Fibroblast of lung (primary cell): ENCODE results near the gene CRTC1. TPM values are rescaled to one million over a fixed set of nuclear protein-coding genes. Genes with fewer than 3 reads are reported as not detected.
"Not testable (repeated sequence)": the region's sequence is repeated elsewhere in the genome, so short reads cannot be mapped to it uniquely, and the experiment has no call there.

Experiments used
- DNase-seq, 2 donors: peaks; one replicate each; pipeline versions ENCODE4 v3.0.0 to v3.0.0-alpha.2; 2010; ENCODE audit warnings: low read depth in 2 of 2
- H2AFZ ChIP-seq: 2 replicates; pipeline ENCODE4 v1.5.1; 2012; ENCODE audit warnings: low read length, control low read depth, inconsistent platforms
- H3K27ac ChIP-seq: 2 replicates; pipeline ENCODE4 v1.5.1; 2011; ENCODE audit warnings: low read length, control low read depth; ENCODE audit not compliant: insufficient read depth
- H3K27me3 ChIP-seq: 2 replicates; pipeline ENCODE4 v1.5.1; 2011; ENCODE audit warnings: mild to moderate bottlenecking, low read length; ENCODE audit not compliant: control insufficient read depth, insufficient read depth
- H3K36me3 ChIP-seq: 2 replicates; pipeline ENCODE4 v1.5.1; 2011; ENCODE audit warnings: low read length; ENCODE audit not compliant: control insufficient read depth, insufficient read depth
- H3K4me1 ChIP-seq: 2 replicates; pipeline ENCODE4 v1.5.1; 2011; ENCODE audit warnings: low read length; ENCODE audit not compliant: control insufficient read depth, insufficient read depth; ENCODE audit errors: extremely low read depth
- H3K4me2 ChIP-seq: 2 replicates; pipeline ENCODE4 v1.5.1; 2011; ENCODE audit warnings: low read length, control low read depth; ENCODE audit not compliant: insufficient read depth; ENCODE audit errors: extremely low read depth
- H3K4me3 ChIP-seq, 4 experiments: fragments of 200-600 bp in 1 of 4; sonication (generic) in 1 of 4; replicated peaks in 1 of 4; 2 replicates each; pipeline ENCODE4 v1.5.1; 2011 to 2016; ENCODE audit warnings: low read length in 4 of 4, low read depth in 3 of 4, mild to moderate bottlenecking in 3 of 4, control low read depth in 2 of 4, inconsistent platforms in 1 of 4, mixed read lengths in 1 of 4; ENCODE audit not compliant: insufficient read depth in 1 of 4; ENCODE audit errors: control extremely low read depth in 1 of 4
- H3K79me2 ChIP-seq: 2 replicates; pipeline ENCODE4 v1.5.1; 2012; ENCODE audit warnings: mild to moderate bottlenecking, low read length, inconsistent platforms; ENCODE audit not compliant: control insufficient read depth, insufficient read depth
- H3K9ac ChIP-seq: 2 replicates; pipeline ENCODE4 v1.5.1; 2011; ENCODE audit warnings: mild to moderate bottlenecking, low read length, control low read depth; ENCODE audit not compliant: insufficient read depth
- H3K9me3 ChIP-seq: 2 replicates; pipeline ENCODE4 v1.5.1; 2012; ENCODE audit warnings: low read depth, low read length; ENCODE audit not compliant: control insufficient read depth, insufficient read depth
- H4K20me1 ChIP-seq: 2 replicates; pipeline ENCODE4 v1.5.1; 2011; ENCODE audit warnings: low read length; ENCODE audit not compliant: control insufficient read depth, insufficient read depth; ENCODE audit errors: extremely low read depth
- CTCF ChIP-seq, 2 donors: IDR thresholded peaks in 1 of 2; conservative IDR thresholded peaks in 1 of 2; 1 replicate in 1 of 2; 2 replicates in 1 of 2; pipeline ENCODE4 v1.5.1; 2011 to 2012; ENCODE audit warnings: low read length in 2 of 2, control low read depth in 1 of 2, inconsistent platforms in 1 of 2, low read depth in 1 of 2, mild to moderate bottlenecking in 1 of 2
- EZH2 ChIP-seq: IDR thresholded peaks from 2 replicates; pipeline ENCODE4 v1.5.1; 2012; ENCODE audit warnings: low read length, control low read depth, mild to moderate bottlenecking; ENCODE audit errors: missing control alignments
- polyA plus RNA-seq, 2 donors: library from polyadenylated mRNA; depleted of rRNA in 1 of 2; stranded (reverse) in 1 of 2; unstranded in 1 of 2; fragments of >200 nt; gene quantifications; 2 replicates each; pipeline ENCODE4 v1.2.1, GENCODE V29; 2011 to 2012; ENCODE audit warnings: missing spikeins in 1 of 2
- total RNA-seq: library from RNA; depleted of rRNA; stranded (reverse); fragments of >200 nt; gene quantifications from 2 replicates; pipeline ENCODE4 v1.2.1, GENCODE V29; 2014

The CRTC1 gene
- total and polyA plus RNA-seq, 2 donors (not counting 1 experiment from before 2014, with no cell fraction given): 1.2 to 2.0 TPM

GRCh38 chr19:18809149-18809868 is 125.8 kb downstream of the CRTC1 start:
- no peak for TF ChIP-seq EZH2
- no peak for TF ChIP-seq CTCF (conservative IDR thresholded peaks at IDR 0.05 in 1 of 2, IDR thresholded peaks at IDR 0.05 in 1 of 2; ENCODE audit: low read depth in 1 of 2, low read length in 2 of 2)
- H3K36me3 ChIP-seq: no peaks in the 10 kb centered on the region
- no peaks in the 10 kb centered on the region for H3K4me1 ChIP-seq
- H2AFZ ChIP-seq: peak overlapping the region; percentile 1
- DNase-seq: peak; percentile 59 to 91
- H3K79me2 ChIP-seq: no peaks in the 10 kb centered on the region
- peaks cover 7% of the 10 kb centered on the region for H3K27me3 ChIP-seq
- H3K9ac ChIP-seq: no peak overlapping the region
- no peaks in the 10 kb centered on the region for H4K20me1 ChIP-seq
- H3K9me3 ChIP-seq: no peaks in the 10 kb centered on the region
- no peak overlapping the region for H3K4me3 ChIP-seq
- peak overlapping the region; percentile 51 for H3K4me2 ChIP-seq
- no peak overlapping the region for H3K27ac ChIP-seq

GRCh38 chr19:18811638-18812037 is 128.2 kb downstream of the CRTC1 start:
- H3K4me2 ChIP-seq, H3K9ac ChIP-seq, H3K9me3 ChIP-seq, DNase-seq, H3K4me3 ChIP-seq, H4K20me1 ChIP-seq, H3K27me3 ChIP-seq, H3K79me2 ChIP-seq, H3K27ac ChIP-seq, H3K36me3 ChIP-seq, H2AFZ ChIP-seq, H3K4me1 ChIP-seq: not testable (repeated sequence)

- no peak for TF ChIP-seq EZH2
- TF ChIP-seq CTCF (conservative IDR thresholded peaks at IDR 0.05 in 1 of 2, IDR thresholded peaks at IDR 0.05 in 1 of 2; ENCODE audit: low read depth in 1 of 2, low read length in 2 of 2): peak; percentile 9 to 18
- Histone ChIP-seq H4K20me1 (no peaks in the 10 kb centered on the region), H2AFZ (no peak overlapping the region), H3K9ac (no peak overlapping the region), H3K4me1 (no peaks in the 10 kb centered on the region), H3K4me2 (no peak overlapping the region), H3K4me3 (no peak overlapping the region), H3K36me3 (no peaks in the 10 kb centered on the region), H3K27me3 (peaks cover 7% of the 10 kb centered on the region), H3K27ac (no peak overlapping the region), H3K79me2 (no peaks in the 10 kb centered on the region), H3K9me3 (no peaks in the 10 kb centered on the region)
- DNase-seq: peak in 1 of 2 donors; percentile 33
Observed at GRCh38 chr19:18814063-18814462, 130.6 kb downstream of the CRTC1 start.
